Neuronal stem cell (in vitro differentiated cells): ENCODE results near the gene CPHXL.

Experiments
- DNase-seq: peaks from one replicate; pipeline ENCODE4 v3.0.0-alpha.2; 2013; ENCODE audit warnings: low spot score
- H2AFZ ChIP-seq: one replicate; pipeline ENCODE4 v1.6.1; 2013; ENCODE audit warnings: mild to moderate bottlenecking, low read length, inconsistent platforms
- H2AK5ac ChIP-seq: 2 replicates; pipeline ENCODE4 v1.6.1; 2013; ENCODE audit warnings: low read depth, mild to moderate bottlenecking, inconsistent platforms, low read length, moderate library complexity, mixed read lengths
- H2BK120ac ChIP-seq: 2 replicates; pipeline ENCODE4 v1.6.1; 2013; ENCODE audit warnings: low read depth, mild to moderate bottlenecking, inconsistent platforms, low read length, moderate library complexity, mixed read lengths
- H2BK12ac ChIP-seq: one replicate; pipeline ENCODE4 v1.6.1; 2013; ENCODE audit warnings: low read length, inconsistent platforms
- H2BK15ac ChIP-seq: 2 replicates; pipeline ENCODE4 v1.6.1; 2013; ENCODE audit warnings: mild to moderate bottlenecking, low read length, inconsistent platforms, mixed read lengths
- H2BK5ac ChIP-seq: one replicate; pipeline ENCODE4 v1.6.1; 2013; ENCODE audit warnings: inconsistent platforms, mild to moderate bottlenecking, low read length, moderate library complexity
- H3K14ac ChIP-seq: one replicate; pipeline ENCODE4 v1.6.1; 2013; ENCODE audit warnings: low read length, inconsistent platforms
- H3K18ac ChIP-seq: 2 replicates; pipeline ENCODE4 v1.6.1; 2013; ENCODE audit warnings: low read length, inconsistent platforms
- H3K23ac ChIP-seq: 2 replicates; pipeline ENCODE4 v1.6.1; 2013; ENCODE audit warnings: low read depth, mild to moderate bottlenecking, mixed read lengths, low read length, inconsistent platforms; ENCODE audit not compliant: poor library complexity
- H3K27ac ChIP-seq: replicated peaks from 3 replicates; pipeline ENCODE4 v1.5.1; 2013; ENCODE audit warnings: low read length, inconsistent platforms
- H3K27me3 ChIP-seq, 3 experiments: 2 replicates each; pipeline ENCODE4 v1.6.1; 2013; ENCODE audit warnings: low read length in 3 of 3, mild to moderate bottlenecking in 2 of 3, inconsistent platforms in 1 of 3, low read depth in 1 of 3, mixed read lengths in 1 of 3, moderate library complexity in 1 of 3; ENCODE audit not compliant: control insufficient read depth in 3 of 3, insufficient read depth in 3 of 3
- H3K36me3 ChIP-seq, 2 donors: replicated peaks in 1 of 2; 2 replicates each; pipeline ENCODE4 v1.6.1; 2013; ENCODE audit warnings: low read length in 2 of 2; ENCODE audit not compliant: control insufficient read depth in 2 of 2, insufficient read depth in 2 of 2
- H3K4ac ChIP-seq: 2 replicates; pipeline ENCODE4 v1.6.1; 2013; ENCODE audit warnings: inconsistent platforms, mild to moderate bottlenecking, low read length, moderate library complexity
- H3K4me1 ChIP-seq, 2 donors: 1 replicate in 1 of 2; 2 replicates in 1 of 2; pipeline ENCODE4 v1.6.1; 2013; ENCODE audit warnings: low read length in 2 of 2, low read depth in 1 of 2; ENCODE audit not compliant: control insufficient read depth in 2 of 2, insufficient read depth in 1 of 2
- H3K4me2 ChIP-seq: one replicate; pipeline ENCODE4 v1.6.1; 2013; ENCODE audit warnings: mild to moderate bottlenecking, low read length, inconsistent platforms; ENCODE audit not compliant: insufficient read depth, poor library complexity, severe bottlenecking
- H3K4me3 ChIP-seq, 2 donors: 2 replicates each; pipeline ENCODE4 v1.5.1; 2013; ENCODE audit warnings: low read length in 2 of 2, mild to moderate bottlenecking in 2 of 2, inconsistent platforms in 1 of 2, moderate library complexity in 1 of 2
- H3K79me1 ChIP-seq: one replicate; pipeline ENCODE4 v1.6.1; 2013; ENCODE audit warnings: low read depth, mild to moderate bottlenecking, inconsistent platforms, low read length, moderate library complexity
- H3K9ac ChIP-seq: one replicate; pipeline ENCODE4 v1.6.1; 2013; ENCODE audit warnings: mild to moderate bottlenecking, low read depth, low read length, inconsistent platforms; ENCODE audit not compliant: poor library complexity
- H3K9me3 ChIP-seq, 2 donors: replicated peaks in 1 of 2; 2 replicates each; pipeline versions ENCODE3 to v1.6.1; 2013; ENCODE audit warnings: low read length in 2 of 2, mild to moderate bottlenecking in 2 of 2, inconsistent platforms in 1 of 2, low read depth in 1 of 2, mixed read lengths in 1 of 2, moderate library complexity in 1 of 2; ENCODE audit not compliant: control insufficient read depth in 2 of 2, insufficient read depth in 1 of 2
- H4K8ac ChIP-seq: one replicate; pipeline ENCODE4 v1.6.1; 2013; ENCODE audit warnings: low read depth, mild to moderate bottlenecking, inconsistent platforms, low read length, moderate library complexity
- H4K91ac ChIP-seq: one replicate; pipeline ENCODE4 v1.6.1; 2013; ENCODE audit warnings: low read length, low read depth, mild to moderate bottlenecking, inconsistent platforms; ENCODE audit not compliant: poor library complexity
- WGBS, 2 donors: extraction: QIAGEN DNeasy Blood & Tissue Kit; methylation state at CpG; one replicate each; pipeline ENCODE4 v1.1.7; 2013; ENCODE audit warnings: missing lambda C conversion rate in 2 of 2, mixed read lengths in 1 of 2; ENCODE audit not compliant: insufficient read length in 2 of 2, insufficient replicate concordance in 1 of 2; ENCODE audit errors: extremely low coverage in 2 of 2; 5-methylcytosine and 5-hydroxymethylcytosine counted together

CPHXL gene

DNA sequence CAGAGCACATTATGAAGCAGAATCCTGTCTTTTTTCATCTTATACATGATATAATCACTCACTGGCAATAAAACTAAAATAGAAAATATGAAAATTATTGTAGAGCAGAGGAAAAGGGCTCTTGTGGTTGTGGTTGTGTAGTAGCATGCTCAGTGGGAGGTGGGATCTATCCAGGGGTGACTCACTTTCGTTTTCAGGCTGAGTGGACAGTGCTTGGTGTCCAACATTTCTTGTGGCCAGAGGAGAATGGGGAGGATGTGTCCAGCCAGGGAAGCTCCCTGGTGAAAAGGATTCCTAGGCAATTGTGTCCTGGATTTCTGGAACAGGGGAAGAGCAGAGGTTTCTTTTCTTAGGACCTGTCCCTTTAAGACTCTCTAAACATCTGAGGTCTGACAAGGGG lies 31.9 kb upstream of the CPHXL start:
- Histone ChIP-seq H3K18ac (no peak overlapping the region), H3K14ac (no peak overlapping the region), H3K79me1 (no peaks in the 10 kb centered on the region), H3K4me3 (no peak overlapping the region), H4K91ac (no peak overlapping the region), H3K23ac (no peak overlapping the region), H2BK15ac (no peak overlapping the region), H2BK5ac (no peak overlapping the region), H2AFZ (no peak overlapping the region), H2BK120ac (no peak overlapping the region), H3K4me1 (no peaks in the 10 kb centered on the region), H3K9ac (no peak overlapping the region), H3K4me2 (no peak overlapping the region), H4K8ac (no peak overlapping the region), H3K27me3 (no peaks in the 10 kb centered on the region), H3K4ac (no peak overlapping the region), H2AK5ac (no peak overlapping the region), H2BK12ac (no peak overlapping the region), H3K27ac (no peak overlapping the region), H3K9me3 (no peaks in the 10 kb centered on the region), H3K36me3 (no peaks in the 10 kb centered on the region)
- no CpG with 5 or more reads among the region's 1 CpG for WGBS, 2 donors
- no peak for DNase-seq

DNA sequence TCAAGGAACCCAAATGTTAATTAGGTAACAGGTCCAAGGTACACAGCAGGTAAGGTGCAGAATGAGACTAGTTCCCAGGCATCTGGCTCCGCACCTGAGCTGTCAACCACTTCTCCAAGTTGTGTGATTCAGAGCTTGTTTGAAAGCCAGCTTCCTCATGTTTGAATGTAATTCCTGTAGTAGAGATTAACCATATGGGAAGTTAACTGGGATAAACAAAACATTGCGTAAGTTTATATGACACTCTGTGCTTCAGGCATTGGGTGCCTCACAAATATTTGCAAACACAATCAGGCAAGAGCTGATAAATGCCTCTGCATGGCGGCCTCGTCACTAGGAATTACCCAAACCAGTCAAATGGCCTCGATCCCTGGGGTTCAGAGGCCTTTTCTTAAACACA lies 27.9 kb upstream of the CPHXL start:
- no peak overlapping the region for H3K9ac ChIP-seq
- no peaks in the 10 kb centered on the region for H3K36me3 ChIP-seq
- H3K4me2 ChIP-seq, result no peak overlapping the region
- no peak overlapping the region for H3K23ac ChIP-seq
- no peak overlapping the region for H4K91ac ChIP-seq
- WGBS, 2 donors, result no CpG with 5 or more reads among the region's 5 CpGs
- H3K27me3 ChIP-seq, result no peaks in the 10 kb centered on the region
- H4K8ac ChIP-seq, result no peak overlapping the region
- no peak overlapping the region for H2BK12ac ChIP-seq
- H3K18ac ChIP-seq, result no peak overlapping the region
- H2AK5ac ChIP-seq, result no peak overlapping the region
- H3K4ac ChIP-seq, result no peak overlapping the region
- no peak overlapping the region for H3K27ac ChIP-seq
- no peak overlapping the region for H2BK5ac ChIP-seq
- no peaks in the 10 kb centered on the region for H3K9me3 ChIP-seq
- no peak overlapping the region for H3K4me3 ChIP-seq
- no peaks in the 10 kb centered on the region for H3K79me1 ChIP-seq
- no peak for DNase-seq
- H2BK120ac ChIP-seq, result no peak overlapping the region
- no peak overlapping the region for H3K14ac ChIP-seq
- H2BK15ac ChIP-seq, result no peak overlapping the region
- no peaks in the 10 kb centered on the region for H3K4me1 ChIP-seq
- H2AFZ ChIP-seq, result no peak overlapping the region

DNA sequence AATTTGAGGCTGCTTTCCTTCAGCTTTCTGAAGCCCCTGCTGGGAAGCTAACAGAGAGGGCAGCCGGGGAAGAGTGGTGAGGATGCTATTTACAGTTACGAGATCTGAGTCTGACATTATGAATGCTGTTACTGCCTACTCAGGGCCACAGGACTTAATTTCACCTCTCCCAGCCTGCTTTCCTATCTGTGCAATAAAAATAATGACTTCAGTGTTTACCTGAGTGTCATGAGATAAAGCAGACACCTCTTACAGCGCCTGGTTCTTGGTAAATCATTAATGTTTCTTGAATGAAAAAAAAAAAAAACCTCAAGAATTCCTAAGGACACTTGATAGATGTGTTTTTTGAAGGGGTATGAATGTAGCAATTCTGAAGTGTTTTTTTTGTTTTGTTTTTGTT lies 24.2 kb upstream of the CPHXL start:
- no peak overlapping the region for H2BK120ac ChIP-seq
- no peak overlapping the region for H3K23ac ChIP-seq
- H3K14ac ChIP-seq, result no peak overlapping the region
- H2BK15ac ChIP-seq, result no peak overlapping the region
- no peak overlapping the region for H2BK5ac ChIP-seq
- H3K27ac ChIP-seq, result no peak overlapping the region
- H3K27me3 ChIP-seq, result no peaks in the 10 kb centered on the region
- no peak overlapping the region for H2AFZ ChIP-seq
- no peaks in the 10 kb centered on the region for H3K36me3 ChIP-seq
- H4K91ac ChIP-seq, result no peak overlapping the region
- no peak overlapping the region for H2BK12ac ChIP-seq
- H3K9ac ChIP-seq, result no peak overlapping the region
- no peak overlapping the region for H3K4ac ChIP-seq
- H3K18ac ChIP-seq, result no peak overlapping the region
- no peak for DNase-seq
- no CpG with 5 or more reads among the region's 3 CpGs for WGBS, 2 donors
- no peak overlapping the region for H3K4me2 ChIP-seq
- no peak overlapping the region for H3K4me3 ChIP-seq
- H3K79me1 ChIP-seq, result no peaks in the 10 kb centered on the region
- no peaks in the 10 kb centered on the region for H3K9me3 ChIP-seq
- no peak overlapping the region for H2AK5ac ChIP-seq
- no peaks in the 10 kb centered on the region for H3K4me1 ChIP-seq
- H4K8ac ChIP-seq, result no peak overlapping the region

- DNase-seq, result no peak
- no peak overlapping the region for H2BK120ac ChIP-seq
- no peak overlapping the region for H3K4me2 ChIP-seq
- no peak overlapping the region for H3K18ac ChIP-seq
- no peak overlapping the region for H3K4ac ChIP-seq
- no peaks in the 10 kb centered on the region for H3K36me3 ChIP-seq
- no peak overlapping the region for H3K9ac ChIP-seq
- no peaks in the 10 kb centered on the region for H3K4me1 ChIP-seq
- no peak overlapping the region for H2AFZ ChIP-seq
- H2BK12ac ChIP-seq, result no peak overlapping the region
- H3K23ac ChIP-seq, result no peak overlapping the region
- H2BK5ac ChIP-seq, result no peak overlapping the region
- WGBS, 2 donors, result no CpG with 5 or more reads among the region's 3 CpGs
- no peak overlapping the region for H3K27ac ChIP-seq
- no peak overlapping the region for H3K14ac ChIP-seq
- no peak overlapping the region for H4K8ac ChIP-seq
- H3K4me3 ChIP-seq, result no peak overlapping the region
- no peaks in the 10 kb centered on the region for H3K79me1 ChIP-seq
- H3K27me3 ChIP-seq, result no peaks in the 10 kb centered on the region
- no peak overlapping the region for H2AK5ac ChIP-seq
- H2BK15ac ChIP-seq, result no peak overlapping the region
- H3K9me3 ChIP-seq, result peaks cover 4 to 13% of the 10 kb centered on the region in 2 donors
- H4K91ac ChIP-seq, result no peak overlapping the region
These were observed 20.1 kb upstream of the CPHXL start for GRCh38 chr16:75746359-75746758.
